Adipose tissue (tissue), 3 donors: ENCODE data around the gene PHLDA3. TPM values are rescaled to one million over a fixed set of nuclear protein-coding genes. Genes with fewer than 3 reads are reported as not detected.

ENCODE experiments used
- H3K27ac ChIP-seq: one replicate; pipeline ENCODE4 v1.5.1; 2013; ENCODE audit warnings: low read depth, low read length
- WGBS, 3 donors: extraction: QIAGEN DNeasy Blood & Tissue Kit; methylation state at CpG; one replicate each; pipeline ENCODE4 v1.1.7; 2013; 5-methylcytosine and 5-hydroxymethylcytosine counted together
- polyA plus RNA-seq, 3 donors: library from polyadenylated mRNA; stranded (reverse); fragments of 200-250 nt; gene quantifications; one replicate each; pipeline ENCODE4 v1.2.3, GENCODE V29; 2013
- donor health status: healthy with polysubstance abuse.
- donor health status: Bipolar disorder and iron deficiency.
- donor health status: healthy.

The PHLDA3 gene
- polyA plus RNA-seq, 3 donors = 15.1 to 390 (median 61.0) TPM

DNA sequence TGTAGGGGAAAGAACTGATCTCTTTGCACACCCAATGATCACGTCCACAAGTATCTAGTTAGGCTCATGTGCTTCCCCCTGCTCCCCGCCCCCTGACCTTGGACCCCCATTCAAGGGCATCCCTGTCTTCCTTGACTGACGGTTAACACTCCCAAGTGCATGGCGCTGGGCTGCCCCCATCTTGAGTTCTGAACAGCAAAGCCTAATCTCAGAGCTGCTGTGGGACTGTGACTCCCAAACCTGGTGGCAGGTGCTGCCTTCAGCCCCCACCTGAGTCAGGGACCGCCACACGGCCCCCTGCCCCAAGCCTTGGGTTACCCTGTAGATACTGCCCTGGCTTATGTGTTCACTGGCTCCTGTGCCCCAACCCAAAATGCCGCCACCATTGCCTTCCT, 48.4 kb downstream of the PHLDA3 start:
- WGBS, 3 donors = 84 to 93% (median 85%) methylated on average over 7 of the region's 7 CpGs
- H3K27ac ChIP-seq = no peak overlapping the region

GRCh38 chr1:201419746-201420607, 49.0 kb downstream of the PHLDA3 start:
- 68 to 78% (median 74%) methylated on average over 12 of the region's 12 CpGs for WGBS, 3 donors
- H3K27ac ChIP-seq = no peak overlapping the region

GRCh38 chr1:201419256-201419655, 49.7 kb downstream of the PHLDA3 start:
- H3K27ac ChIP-seq = no peak overlapping the region
- 90 to 96% (median 94%) methylated on average over 3 to 4 of the region's 4 CpGs for WGBS, 3 donors

DNA sequence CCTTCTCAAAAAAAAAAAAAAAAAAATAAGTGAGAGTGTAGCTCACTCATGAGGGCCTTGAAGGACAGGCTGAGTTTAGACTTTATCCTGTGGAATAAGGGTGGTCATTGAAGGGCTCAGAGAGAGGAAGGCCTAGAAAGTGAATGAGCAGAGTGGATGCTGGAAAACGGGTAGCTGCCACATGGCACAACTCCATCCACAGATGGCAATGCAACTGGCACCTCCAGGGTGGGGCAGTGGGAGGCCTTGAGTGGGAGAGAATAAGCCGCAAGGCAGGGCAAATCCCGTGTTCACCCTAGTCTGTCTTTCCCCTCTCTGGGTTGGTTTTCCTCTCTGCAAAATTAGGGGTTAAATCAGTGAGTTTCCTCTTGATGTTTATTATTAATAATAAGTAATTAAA, 50.5 kb downstream of the PHLDA3 start:
- WGBS, 3 donors = 89 to 90% (median 89%) methylated on average over 3 of the region's 3 CpGs

More for the DNA sequence above, 50.5 kb downstream of the PHLDA3 start:
- H3K27ac ChIP-seq = no peak overlapping the region

Other genes with a start within 250 kb of the PHLDA3 start
- gene PKP1, start 185.7 kb downstream of the PHLDA3 start, polyA plus RNA-seq = 1 to 10 TPM in 2 of 3 donors, under 1 TPM in 1; 0.64 to 6.5 (median 6.2) TPM
- gene TNNT2, start 91.5 kb downstream of the PHLDA3 start, polyA plus RNA-seq = 10 to 100 TPM in 1 of 3 donors, 1 to 10 TPM in 1, under 1 TPM in 1; 0.91 to 23.8 (median 1.1) TPM
- 10 to 100 TPM in 1 of 3 donors, 1 to 10 TPM in 2; 1.8 to 23.0 (median 3.9) TPM for gene LAD1, start 69.9 kb downstream of the PHLDA3 start, polyA plus RNA-seq
- gene TNNI1, start 47.5 kb downstream of the PHLDA3 start, polyA plus RNA-seq = 1 to 10 TPM in 1 of 3 donors, under 1 TPM in 1, not detected in 1; 0.15 to 3.9 TPM
- gene CSRP1, start 37.9 kb upstream of the PHLDA3 start, polyA plus RNA-seq = 100 to 1,000 TPM in 2 of 3 donors, 10 to 100 TPM in 1; 96.0 to 310 (median 278) TPM
- gene NAV1, start 69.9 kb upstream of the PHLDA3 start, polyA plus RNA-seq = 10 to 100 TPM in 2 of 3 donors, 1 to 10 TPM in 1; 4.1 to 26.8 (median 17.2) TPM